Measurements from ENCODE around the gene PPM1H.

DNA sequence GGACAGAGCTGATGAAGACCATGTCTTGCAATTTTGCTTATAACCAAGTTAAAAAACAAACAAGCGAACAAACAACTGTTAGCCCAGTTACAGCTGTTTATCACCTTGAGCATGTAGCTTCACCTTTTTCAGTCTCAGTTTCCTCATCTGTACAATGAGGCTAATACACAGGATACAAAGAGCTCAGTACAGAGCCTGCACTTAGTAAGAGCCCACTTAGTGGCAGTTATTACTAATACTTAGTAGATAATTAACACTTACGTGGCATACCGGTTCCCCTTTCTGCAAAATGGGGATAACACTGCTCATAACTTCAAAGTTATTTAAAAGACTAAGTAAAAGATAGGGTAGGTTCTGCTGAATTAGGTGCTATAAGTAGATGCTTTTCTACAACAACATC, 240.3 kb downstream of the PPM1H start:
- TF ChIP-seq, protein P1, sequence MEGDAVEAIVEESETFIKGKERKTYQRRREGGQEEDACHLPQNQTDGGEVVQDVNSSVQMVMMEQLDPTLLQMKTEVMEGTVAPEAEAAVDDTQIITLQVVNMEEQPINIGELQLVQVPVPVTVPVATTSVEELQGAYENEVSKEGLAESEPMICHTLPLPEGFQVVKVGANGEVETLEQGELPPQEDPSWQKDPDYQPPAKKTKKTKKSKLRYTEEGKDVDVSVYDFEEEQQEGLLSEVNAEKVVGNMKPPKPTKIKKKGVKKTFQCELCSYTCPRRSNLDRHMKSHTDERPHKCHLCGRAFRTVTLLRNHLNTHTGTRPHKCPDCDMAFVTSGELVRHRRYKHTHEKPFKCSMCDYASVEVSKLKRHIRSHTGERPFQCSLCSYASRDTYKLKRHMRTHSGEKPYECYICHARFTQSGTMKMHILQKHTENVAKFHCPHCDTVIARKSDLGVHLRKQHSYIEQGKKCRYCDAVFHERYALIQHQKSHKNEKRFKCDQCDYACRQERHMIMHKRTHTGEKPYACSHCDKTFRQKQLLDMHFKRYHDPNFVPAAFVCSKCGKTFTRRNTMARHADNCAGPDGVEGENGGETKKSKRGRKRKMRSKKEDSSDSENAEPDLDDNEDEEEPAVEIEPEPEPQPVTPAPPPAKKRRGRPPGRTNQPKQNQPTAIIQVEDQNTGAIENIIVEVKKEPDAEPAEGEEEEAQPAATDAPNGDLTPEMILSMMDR (IDR thresholded peaks at IDR 0.05): no peak
- TF ChIP-seq POLR2AphosphoS5 (IDR thresholded peaks at IDR 0.05): no peak

All from sigmoid colon (tissue), 4 donors.